ENCODE results near the gene DNAAF3. TPM values are rescaled to one million over a fixed set of nuclear protein-coding genes. Genes with fewer than 3 reads are reported as not detected.
A peak's percentile ranks its signal among the peaks of the same experiment; 100 is the strongest.
"Not testable (repeated sequence)": the region's sequence is repeated elsewhere in the genome, so short reads cannot be mapped to it uniquely, and the experiment has no call there.

The DNAAF3 gene
- total RNA-seq, 3 donors from 2014 or later = 0.54 to 1.0 (median 0.69) TPM

DNA sequence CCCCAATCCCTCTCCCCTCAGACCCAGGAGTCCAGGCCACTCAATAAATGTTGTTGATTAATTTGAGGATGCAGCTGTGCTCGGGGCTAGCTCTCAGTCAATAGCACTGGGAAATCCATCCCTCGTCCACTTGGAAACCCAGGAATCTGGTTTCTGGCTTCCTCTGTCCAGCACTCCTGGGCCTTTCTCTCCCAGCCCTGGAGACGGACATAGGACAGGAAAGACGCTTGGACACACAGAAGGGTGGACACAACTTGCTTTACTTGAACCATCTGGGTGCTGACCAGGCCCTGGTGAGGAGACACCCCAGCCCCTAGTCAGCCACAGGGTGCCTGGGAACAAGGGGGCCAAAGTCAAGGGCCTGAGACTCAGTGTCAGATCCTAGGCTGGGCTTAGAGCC is 8.0 kb downstream of the DNAAF3 start:
- DNase-seq (no peak), ATAC-seq (no peak)
- Histone ChIP-seq H3K4me3 (no peak overlapping the region), H3K9me3 (no peaks in the 10 kb centered on the region), H3K36me3 (ENCODE audit: low read depth) (no peaks in the 10 kb centered on the region), H3K4me1 (ENCODE audit: low read depth) (no peaks in the 10 kb centered on the region)
- TF ChIP-seq CTCF (IDR thresholded peaks at IDR 0.05) = no peak
- intact Hi-C loops (cut with DNase I, micrococcal nuclease) = no loop called here

DNA sequence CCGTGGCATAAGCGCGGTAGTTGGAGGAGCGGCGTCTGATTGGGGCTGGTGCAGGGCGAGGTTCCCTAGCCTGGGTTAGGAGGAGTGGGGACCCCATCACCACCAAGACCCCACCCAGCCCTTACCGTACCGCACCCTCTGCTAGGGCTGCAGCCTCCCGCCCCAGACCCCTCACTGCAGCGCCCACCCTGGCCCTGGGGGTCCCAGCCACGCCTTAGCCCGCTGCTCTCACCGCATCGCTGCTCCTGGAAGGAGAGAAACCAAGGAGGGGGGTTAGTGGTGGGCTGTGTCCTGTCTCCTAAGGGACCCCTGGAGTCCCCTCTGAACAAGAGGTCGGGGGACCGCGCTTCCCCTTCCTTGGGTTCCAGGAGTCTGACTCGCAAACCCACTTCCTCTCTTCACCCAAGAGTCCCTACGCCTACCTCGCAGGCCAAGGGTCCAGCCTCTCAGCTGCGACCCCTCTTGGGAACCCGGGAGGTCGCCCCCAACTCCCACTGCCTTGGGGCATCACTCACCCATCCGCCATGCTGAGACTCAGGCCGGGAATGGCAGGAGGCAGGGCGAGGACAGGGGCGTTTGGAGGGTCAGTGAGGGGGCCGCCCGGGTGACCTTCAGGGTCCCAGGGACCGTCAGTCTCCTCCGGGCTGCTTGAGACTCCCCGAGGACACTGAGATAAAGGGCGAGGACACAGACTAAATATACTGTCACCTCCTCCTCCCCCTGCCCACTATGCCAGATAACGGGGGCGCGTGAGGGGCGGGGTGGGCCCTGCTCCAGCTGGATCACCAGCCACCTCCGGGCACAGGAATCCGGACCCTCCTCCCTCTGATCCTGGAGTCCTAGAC is 9.1 kb downstream of the DNAAF3 start, which contains the start of gene TNNI3:
Gene TNNI3, minus strand, starts transcription at position 669 of the 845 bp plus-strand sequence. Its CDS starts 143 bp downstream, at position 526.
- Histone ChIP-seq H3K9me3 (no peaks in the 10 kb centered on the region), H3K4me3 (no peak within 1 kb of the TSS), H3K36me3 (ENCODE audit: low read depth) (no peaks in the 10 kb centered on the region), H3K4me1 (ENCODE audit: low read depth) (no peaks in the 10 kb centered on the region)
- intact Hi-C loops (cut with DNase I, micrococcal nuclease) = no loop called here
- ATAC-seq (no peak), DNase-seq (no peak)
- TF ChIP-seq CTCF (IDR thresholded peaks at IDR 0.05) = no peak

GRCh38 chr19:55156202-55157063 is 10.0 kb downstream of the DNAAF3 start:
- no peaks in the 10 kb centered on the region for H3K9me3 ChIP-seq
- no peak overlapping the region for H3K4me3 ChIP-seq
- H3K4me1 ChIP-seq (ENCODE audit: low read depth) = no peaks in the 10 kb centered on the region
- TF ChIP-seq CTCF (IDR thresholded peaks at IDR 0.05) = no peak
- ATAC-seq = peak; percentile 76
- intact Hi-C loops (cut with DNase I, micrococcal nuclease) = no loop called here
- peak; percentile 75 to 83 (median 77) for DNase-seq
- H3K36me3 ChIP-seq (ENCODE audit: low read depth) = no peaks in the 10 kb centered on the region

GRCh38 chr19:55155784-55156183 is 10.6 kb downstream of the DNAAF3 start:
- DNase-seq; H3K4me3 ChIP-seq; H3K36me3 ChIP-seq (ENCODE audit: low read depth); H3K4me1 ChIP-seq (ENCODE audit: low read depth); intact Hi-C loops (cut with DNase I, micrococcal nuclease); H3K9me3 ChIP-seq; ATAC-seq: not testable (repeated sequence)

DNA sequence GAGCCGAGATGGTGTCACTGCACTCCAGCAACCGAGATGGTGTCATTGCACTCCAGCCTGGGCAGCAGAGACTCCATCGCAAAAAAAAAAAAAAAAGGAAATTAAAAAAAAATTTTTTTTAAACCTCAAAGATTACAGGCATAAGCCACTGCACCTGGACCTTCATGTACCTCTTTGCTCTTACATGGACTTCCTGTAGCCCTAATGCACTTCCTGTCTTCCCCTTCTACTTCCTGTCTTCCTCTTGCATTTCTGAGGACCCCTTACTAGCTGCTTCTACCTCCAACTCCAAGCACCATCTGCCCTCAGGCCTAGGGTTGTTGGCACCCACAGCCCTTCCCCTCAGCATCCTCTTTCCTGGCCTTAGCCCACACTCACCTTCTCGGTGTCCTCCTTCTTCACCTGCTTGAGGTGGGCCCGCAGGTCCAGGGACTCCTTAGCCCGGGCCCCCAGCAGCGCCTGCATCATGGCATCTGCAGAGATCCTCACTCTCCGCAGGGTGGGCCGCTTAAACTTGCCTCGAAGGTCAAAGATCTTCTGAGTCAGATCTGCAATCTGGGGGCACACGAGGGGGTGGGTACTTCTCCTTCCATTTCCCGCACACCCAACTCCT is 12.7 kb downstream of the DNAAF3 start:
- DNase-seq (no peak), ATAC-seq (no peak)
- Histone ChIP-seq H3K36me3 (ENCODE audit: low read depth) (no peaks in the 10 kb centered on the region), H3K9me3 (no peaks in the 10 kb centered on the region), H3K4me3 (no peak overlapping the region), H3K4me1 (ENCODE audit: low read depth) (no peaks in the 10 kb centered on the region)
- TF ChIP-seq CTCF (IDR thresholded peaks at IDR 0.05) = no peak
- intact Hi-C loops (cut with DNase I, micrococcal nuclease) = no loop called here
